ENCODE results near the gene SEC63.
A peak's percentile ranks its signal among the peaks of the same experiment; 100 is the strongest.

Gene SEC63

GRCh38 chr6:107830060-107830459 is 127.9 kb downstream of the SEC63 start:
- no peak for DNase-seq (ENCODE audit: low read depth, low spot score)
- no peak overlapping the region for H3K4me3 ChIP-seq (ENCODE audit: low read depth, low read length)
- no peak for TF ChIP-seq CTCF (IDR thresholded peaks at IDR 0.05; ENCODE audit: low read depth, low read length)
- in situ Hi-C loops (cut with HindIII; ENCODE audit: low sequenced_read_pairs): no loop called here

GRCh38 chr6:107827541-107827940 is 130.5 kb downstream of the SEC63 start:
- TF ChIP-seq CTCF (IDR thresholded peaks at IDR 0.05; ENCODE audit: low read depth, low read length): no peak
- H3K4me3 ChIP-seq (ENCODE audit: low read depth, low read length): no peak overlapping the region
- no peak for DNase-seq (ENCODE audit: low read depth, low spot score)
- in situ Hi-C loops (cut with HindIII; ENCODE audit: low sequenced_read_pairs): no loop called here

- no peak for TF ChIP-seq CTCF (IDR thresholded peaks at IDR 0.05; ENCODE audit: low read depth, low read length)
- no peak overlapping the region for H3K4me3 ChIP-seq (ENCODE audit: low read depth, low read length)
- in situ Hi-C loops (cut with HindIII; ENCODE audit: low sequenced_read_pairs): no loop called here
- DNase-seq (ENCODE audit: low read depth, low spot score): no peak
These were observed 134.9 kb downstream of the SEC63 start for GRCh38 chr6:107823047-107823557.

GRCh38 chr6:107822176-107823046 is 135.6 kb downstream of the SEC63 start:
- in situ Hi-C loops (cut with HindIII; ENCODE audit: low sequenced_read_pairs): no loop called here
- DNase-seq (ENCODE audit: low read depth, low spot score): no peak
- no peak overlapping the region for H3K4me3 ChIP-seq (ENCODE audit: low read depth, low read length)
- TF ChIP-seq CTCF (IDR thresholded peaks at IDR 0.05; ENCODE audit: low read depth, low read length): no peak

GRCh38 chr6:107821591-107821990 is 136.4 kb downstream of the SEC63 start:
- no peak for TF ChIP-seq CTCF (IDR thresholded peaks at IDR 0.05; ENCODE audit: low read depth, low read length)
- in situ Hi-C loops (cut with HindIII; ENCODE audit: low sequenced_read_pairs): no loop called here
- DNase-seq (ENCODE audit: low read depth, low spot score): no peak
- no peak overlapping the region for H3K4me3 ChIP-seq (ENCODE audit: low read depth, low read length)

GRCh38 chr6:107820338-107821261 is 137.4 kb downstream of the SEC63 start:
- peak overlapping the region; percentile 18 for H3K4me3 ChIP-seq (ENCODE audit: low read depth, low read length)
- peak; percentile 20 for DNase-seq (ENCODE audit: low read depth, low spot score)
- in situ Hi-C loops (cut with HindIII; ENCODE audit: low sequenced_read_pairs): no loop called here
- TF ChIP-seq CTCF (IDR thresholded peaks at IDR 0.05; ENCODE audit: low read depth, low read length): no peak

Data from astrocyte of the spinal cord (primary cell).